Endothelial cell of umbilical vein (primary cell): ENCODE data around the gene ANK2.

Experiments used
- EZH2 ChIP-seq: IDR thresholded peaks from 2 replicates; pipeline ENCODE4 v1.6.1; 2012; ENCODE audit warnings: borderline replicate concordance, low read depth, mild to moderate bottlenecking, moderate library complexity, low read length, inconsistent platforms; ENCODE audit not compliant: severe bottlenecking
- FOS ChIP-seq: IDR thresholded peaks from 2 replicates; pipeline ENCODE4 v1.6.1; 2011; ENCODE audit warnings: mild to moderate bottlenecking, low read length, moderate library complexity, borderline replicate concordance; ENCODE audit not compliant: insufficient read depth
- GATA2 ChIP-seq: IDR thresholded peaks from 2 replicates; pipeline ENCODE4 v1.7.0; 2011; ENCODE audit warnings: low read depth, mild to moderate bottlenecking, moderate library complexity, mixed read lengths, low read length; ENCODE audit not compliant: insufficient read length, insufficient read depth
- JUN ChIP-seq: IDR thresholded peaks from 2 replicates; pipeline ENCODE4 v1.6.1; 2011; ENCODE audit warnings: borderline replicate concordance, low read depth; ENCODE audit not compliant: insufficient read length, insufficient read depth
- MAX ChIP-seq: IDR thresholded peaks from 2 replicates; pipeline ENCODE4 v1.6.1; 2011; ENCODE audit not compliant: insufficient read depth, insufficient read length
- MYC ChIP-seq: IDR thresholded peaks from one replicate; pipeline ENCODE4 v1.6.1; 2011; ENCODE audit warnings: mild to moderate bottlenecking, low read depth, low read length
- POLR2A ChIP-seq: IDR thresholded peaks from 2 replicates; pipeline ENCODE4 v1.6.1; 2012; ENCODE audit warnings: low read depth, mild to moderate bottlenecking, control low read depth, low read length
- POLR2AphosphoS5 ChIP-seq: IDR thresholded peaks from 2 replicates; pipeline ENCODE4 v1.6.1; 2012; ENCODE audit warnings: low read depth, mild to moderate bottlenecking, control low read depth, low read length, moderate library complexity; ENCODE audit not compliant: insufficient read depth
- TF ChIP-seq, protein P1 (sequence below), 2 donors: IDR thresholded peaks; 1 replicate in 1 of 2; 2 replicates in 1 of 2; pipeline ENCODE4 v1.5.1; 2011; ENCODE audit warnings: low read length in 2 of 2, mild to moderate bottlenecking in 2 of 2, moderate library complexity in 2 of 2, control low read depth in 1 of 2, inconsistent platforms in 1 of 2, low read depth in 1 of 2; ENCODE audit not compliant: insufficient read depth in 1 of 2; ENCODE audit errors: extremely low read depth in 1 of 2

GRCh38 chr4:113385281-113385899 lies 335.9 kb downstream of the ANK2 start:
- TF ChIP-seq, protein P1, sequence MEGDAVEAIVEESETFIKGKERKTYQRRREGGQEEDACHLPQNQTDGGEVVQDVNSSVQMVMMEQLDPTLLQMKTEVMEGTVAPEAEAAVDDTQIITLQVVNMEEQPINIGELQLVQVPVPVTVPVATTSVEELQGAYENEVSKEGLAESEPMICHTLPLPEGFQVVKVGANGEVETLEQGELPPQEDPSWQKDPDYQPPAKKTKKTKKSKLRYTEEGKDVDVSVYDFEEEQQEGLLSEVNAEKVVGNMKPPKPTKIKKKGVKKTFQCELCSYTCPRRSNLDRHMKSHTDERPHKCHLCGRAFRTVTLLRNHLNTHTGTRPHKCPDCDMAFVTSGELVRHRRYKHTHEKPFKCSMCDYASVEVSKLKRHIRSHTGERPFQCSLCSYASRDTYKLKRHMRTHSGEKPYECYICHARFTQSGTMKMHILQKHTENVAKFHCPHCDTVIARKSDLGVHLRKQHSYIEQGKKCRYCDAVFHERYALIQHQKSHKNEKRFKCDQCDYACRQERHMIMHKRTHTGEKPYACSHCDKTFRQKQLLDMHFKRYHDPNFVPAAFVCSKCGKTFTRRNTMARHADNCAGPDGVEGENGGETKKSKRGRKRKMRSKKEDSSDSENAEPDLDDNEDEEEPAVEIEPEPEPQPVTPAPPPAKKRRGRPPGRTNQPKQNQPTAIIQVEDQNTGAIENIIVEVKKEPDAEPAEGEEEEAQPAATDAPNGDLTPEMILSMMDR (IDR thresholded peaks at IDR 0.05; ENCODE audit: extremely low read depth in 1 of 2, insufficient read depth in 1 of 2, low read depth in 1 of 2, low read length in 2 of 2) = no peak
- no peak for TF ChIP-seq POLR2AphosphoS5
- no peak for TF ChIP-seq POLR2A
- no peak for TF ChIP-seq JUN
- TF ChIP-seq MAX = no peak
- TF ChIP-seq EZH2 = no peak
- TF ChIP-seq GATA2 = no peak
- no peak for TF ChIP-seq FOS
- no peak for TF ChIP-seq MYC
